ENCODE data around the gene OR51Q1.

OR51Q1 gene

GRCh38 chr11:5421811-5422210 lies at the start of gene OR51Q1:
Gene OR51Q1, plus strand, starts transcription at chr11:5422111. Its CDS starts 90 bp downstream, at chr11:5422201.
- DNase-seq = no peak

- peak in 5 of 14 donors; percentile 1 to 32 (median 13) for DNase-seq
Observed at GRCh38 chr11:5380740-5381342, 41.1 kb upstream of the OR51Q1 start.

GRCh38 chr11:5383576-5383975 lies 38.3 kb upstream of the OR51Q1 start, which contains the start of gene OR51M1:
Gene OR51M1, plus strand, starts transcription at chr11:5383812. Its CDS starts 5,587 bp downstream, at chr11:5389399.
- no peak for DNase-seq

- no peak for DNase-seq
Observed at GRCh38 chr11:5384335-5384734, 37.6 kb upstream of the OR51Q1 start.

DNA sequence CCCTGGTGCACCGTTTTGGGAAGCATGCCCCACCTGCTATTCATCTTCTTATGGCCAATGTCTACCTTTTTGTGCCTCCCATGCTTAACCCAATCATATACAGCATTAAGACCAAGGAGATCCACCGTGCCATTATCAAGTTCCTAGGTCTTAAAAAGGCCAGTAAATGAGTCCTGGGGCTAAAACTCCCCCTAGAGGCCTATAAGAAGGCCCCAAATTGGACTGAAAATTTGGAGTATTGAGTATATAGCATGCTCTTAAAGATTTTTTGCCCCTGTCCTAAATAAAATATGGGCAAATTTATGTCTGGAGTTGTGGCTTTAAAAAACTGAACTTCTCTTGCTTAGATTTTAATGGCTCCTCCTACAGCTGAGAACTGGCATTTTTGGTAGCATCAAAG lies 31.7 kb upstream of the OR51Q1 start:
- DNase-seq = no peak

- DNase-seq = no peak
Observed at GRCh38 chr11:5394091-5394490, 27.8 kb upstream of the OR51Q1 start.

DNA sequence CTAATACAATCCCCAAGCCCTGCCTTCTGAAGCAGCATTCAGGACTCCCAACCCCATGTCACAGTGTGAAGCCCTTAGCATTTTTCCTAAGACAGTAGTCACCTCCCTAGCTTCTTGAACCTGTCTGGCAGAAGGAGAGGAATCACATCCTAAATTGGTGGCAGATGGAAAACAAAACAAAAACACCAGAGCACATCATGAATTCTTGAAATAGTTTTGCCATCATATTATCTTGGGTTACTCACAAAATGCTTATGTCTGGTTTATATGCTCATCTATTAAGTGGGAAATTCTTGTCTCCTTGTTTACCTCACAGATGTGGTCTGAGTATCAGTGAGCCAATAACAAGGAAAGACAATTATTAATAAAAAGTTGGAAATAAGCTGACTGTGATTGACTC lies 23.0 kb upstream of the OR51Q1 start:
- no peak for DNase-seq

GRCh38 chr11:5405173-5405572 lies 16.7 kb upstream of the OR51Q1 start:
- no peak for DNase-seq

DNA sequence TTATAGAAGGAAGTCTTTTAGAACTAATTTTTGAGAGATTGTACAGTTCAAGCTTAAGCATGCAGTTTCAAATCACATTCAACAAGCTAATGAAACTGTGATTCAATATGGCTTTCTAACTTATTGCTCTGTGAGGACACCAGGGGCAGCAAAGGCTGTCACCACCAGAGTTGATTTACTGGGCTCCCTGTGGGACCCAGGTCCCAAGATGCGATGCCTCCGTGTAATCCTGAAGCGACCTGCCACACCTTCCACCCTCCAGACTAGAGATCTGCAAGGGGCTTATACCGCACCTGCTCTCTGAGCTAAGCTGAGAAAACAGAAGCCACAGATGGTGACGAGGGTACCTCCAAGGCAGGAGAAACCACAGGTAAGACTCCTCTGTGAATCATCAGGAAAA lies 918 bp upstream of the OR51Q1 start:
- no peak for DNase-seq

DNA sequence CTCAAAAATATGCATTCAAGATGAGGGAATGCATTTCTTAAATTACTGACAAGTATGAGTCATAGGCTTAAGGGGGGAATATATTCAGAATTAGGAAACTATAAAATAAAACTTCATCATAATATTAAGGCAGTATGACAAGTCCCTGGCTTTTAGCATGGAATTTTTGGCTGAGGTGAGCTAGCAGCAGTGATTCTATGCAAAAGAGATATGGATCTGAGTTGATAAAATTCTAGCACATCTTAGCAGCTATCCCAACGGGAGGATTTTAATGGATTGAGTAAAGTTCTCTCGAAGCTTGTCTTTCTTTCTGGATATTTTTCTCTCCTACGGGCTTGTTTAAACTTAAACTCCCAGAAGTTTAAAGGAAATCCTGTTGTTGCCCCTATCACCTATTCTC lies 1.2 kb downstream of the OR51Q1 start:
- no peak for DNase-seq

DNA sequence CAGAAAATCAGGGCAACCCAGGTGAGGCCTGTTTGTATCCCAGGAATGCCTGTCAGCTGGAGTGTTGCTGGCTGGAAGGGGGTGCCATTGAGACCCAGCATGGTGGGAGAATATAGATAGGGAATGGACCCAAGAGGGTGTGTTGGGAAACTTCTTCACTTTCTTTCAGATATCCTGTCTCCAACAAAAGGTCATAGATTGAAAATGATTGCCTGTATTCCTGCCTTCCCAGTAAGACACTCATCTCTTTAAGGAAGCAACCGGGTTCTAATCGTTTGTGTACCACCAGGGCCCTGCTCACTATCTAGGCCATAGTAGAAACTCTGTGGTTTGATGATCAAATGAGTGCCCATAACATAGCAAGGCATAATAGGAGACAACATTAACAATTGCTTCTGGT lies 19.5 kb downstream of the OR51Q1 start, which contains the start of gene OR51I1:
Gene OR51I1, minus strand, starts transcription at position 101 of the 400 bp plus-strand sequence. Its CDS starts 0 bp downstream, at position 101.
- DNase-seq = no peak

GRCh38 chr11:5443835-5444393 lies 22.0 kb downstream of the OR51Q1 start:
- DNase-seq = no peak

DNA sequence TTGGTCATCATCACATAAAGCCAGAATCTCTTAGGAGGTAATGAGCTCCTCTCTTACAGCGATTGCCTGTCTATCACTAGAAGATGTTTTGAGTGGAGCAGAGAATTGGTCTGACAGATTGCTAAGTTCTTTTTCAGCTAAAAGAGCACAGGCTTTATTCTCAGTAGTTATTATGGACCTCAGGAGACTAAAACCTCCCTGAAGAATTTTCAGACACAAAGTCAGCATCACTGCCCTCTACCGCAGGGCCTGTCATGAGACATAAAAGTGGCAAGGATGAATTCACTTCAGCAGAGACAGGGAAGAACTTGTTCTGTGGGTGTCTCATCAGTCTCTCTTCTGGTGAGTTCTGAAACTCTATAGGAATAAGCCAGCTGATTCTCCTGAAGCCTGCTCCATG lies 27.1 kb downstream of the OR51Q1 start, which contains the start of gene OR51I2:
Gene OR51I2, plus strand, starts transcription at position 301 of the 400 bp plus-strand sequence. CDS start 4,166 bp downstream, outside the sequence.
- DNase-seq = no peak

GRCh38 chr11:5449432-5449831 lies 27.5 kb downstream of the OR51Q1 start:
- DNase-seq = no peak

- DNase-seq = no peak
Observed at GRCh38 chr11:5460983-5461621, 39.2 kb downstream of the OR51Q1 start.

- DNase-seq = no peak
Observed at GRCh38 chr11:5467527-5467926, 45.6 kb downstream of the OR51Q1 start.

Data from C1 segment of cervical spinal cord (tissue), 14 donors.